ENCODE results near the gene RABGAP1L.

GRCh38 chr1:174949645-174950044 lies 790.3 kb downstream of the RABGAP1L start:
- TF ChIP-seq, protein P1, sequence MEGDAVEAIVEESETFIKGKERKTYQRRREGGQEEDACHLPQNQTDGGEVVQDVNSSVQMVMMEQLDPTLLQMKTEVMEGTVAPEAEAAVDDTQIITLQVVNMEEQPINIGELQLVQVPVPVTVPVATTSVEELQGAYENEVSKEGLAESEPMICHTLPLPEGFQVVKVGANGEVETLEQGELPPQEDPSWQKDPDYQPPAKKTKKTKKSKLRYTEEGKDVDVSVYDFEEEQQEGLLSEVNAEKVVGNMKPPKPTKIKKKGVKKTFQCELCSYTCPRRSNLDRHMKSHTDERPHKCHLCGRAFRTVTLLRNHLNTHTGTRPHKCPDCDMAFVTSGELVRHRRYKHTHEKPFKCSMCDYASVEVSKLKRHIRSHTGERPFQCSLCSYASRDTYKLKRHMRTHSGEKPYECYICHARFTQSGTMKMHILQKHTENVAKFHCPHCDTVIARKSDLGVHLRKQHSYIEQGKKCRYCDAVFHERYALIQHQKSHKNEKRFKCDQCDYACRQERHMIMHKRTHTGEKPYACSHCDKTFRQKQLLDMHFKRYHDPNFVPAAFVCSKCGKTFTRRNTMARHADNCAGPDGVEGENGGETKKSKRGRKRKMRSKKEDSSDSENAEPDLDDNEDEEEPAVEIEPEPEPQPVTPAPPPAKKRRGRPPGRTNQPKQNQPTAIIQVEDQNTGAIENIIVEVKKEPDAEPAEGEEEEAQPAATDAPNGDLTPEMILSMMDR (optimal IDR thresholded peaks at IDR 0.05 in 1 of 3, IDR thresholded peaks at IDR 0.05 in 1 of 3, conservative IDR thresholded peaks at IDR 0.05 in 1 of 3; ENCODE audit: extremely low read depth in 1 of 3, insufficient read depth in 2 of 3, low read length in 3 of 3) = no peak
- no peak for TF ChIP-seq EZH2 (IDR thresholded peaks at IDR 0.05; ENCODE audit: low read length)

All from keratinocyte (primary cell).